Measurements from ENCODE around the gene TMED10. TPM values are rescaled to one million over a fixed set of nuclear protein-coding genes. Genes with fewer than 3 reads are reported as not detected.

TMED10 gene
- total RNA-seq, 2 experiments from 2014 or later = 173 to 179 TPM

DNA sequence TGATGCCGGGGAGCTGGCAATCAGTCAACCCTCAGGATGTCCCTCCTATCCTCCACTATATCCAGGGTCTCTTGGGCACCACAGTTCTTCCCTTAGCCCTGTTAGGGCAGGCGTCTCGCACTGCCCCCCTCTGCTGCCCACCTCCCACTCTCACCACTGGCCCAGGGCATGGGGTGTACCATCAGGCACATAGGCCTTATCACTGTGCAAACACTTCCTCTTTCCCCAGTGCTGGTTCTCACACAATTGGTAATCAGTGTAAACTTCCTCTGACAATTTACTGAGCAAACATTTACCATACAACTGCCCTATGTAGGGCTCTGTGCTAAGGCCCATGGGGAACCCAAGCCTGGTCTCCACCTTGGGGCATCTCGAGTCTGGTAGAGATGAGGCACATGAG lies 20.1 kb upstream of the TMED10 start:
- Mint-ChIP-seq H3K27ac (no peak overlapping the region), H3K36me3 (ENCODE audit: low read depth) (no peaks in the 10 kb centered on the region), H3K27me3 (no peaks in the 10 kb centered on the region), H3K4me1 (ENCODE audit: low read depth) (no peaks in the 10 kb centered on the region), H3K4me3 (no peak overlapping the region), H3K9me3 (no peaks in the 10 kb centered on the region)
- intact Hi-C loops (cut with micrococcal nuclease) = no loop called here
- ChIA-PET CTCF (no interaction called here), POLR2A (interaction anchor here (1.2 kb wide), 1 partner anchor 9 kb away, joined by 3 read pairs; no protein-coding TSS in a partner anchor)
- ATAC-seq (no peak), DNase-seq (no peak)
- TF ChIP-seq, protein P1, sequence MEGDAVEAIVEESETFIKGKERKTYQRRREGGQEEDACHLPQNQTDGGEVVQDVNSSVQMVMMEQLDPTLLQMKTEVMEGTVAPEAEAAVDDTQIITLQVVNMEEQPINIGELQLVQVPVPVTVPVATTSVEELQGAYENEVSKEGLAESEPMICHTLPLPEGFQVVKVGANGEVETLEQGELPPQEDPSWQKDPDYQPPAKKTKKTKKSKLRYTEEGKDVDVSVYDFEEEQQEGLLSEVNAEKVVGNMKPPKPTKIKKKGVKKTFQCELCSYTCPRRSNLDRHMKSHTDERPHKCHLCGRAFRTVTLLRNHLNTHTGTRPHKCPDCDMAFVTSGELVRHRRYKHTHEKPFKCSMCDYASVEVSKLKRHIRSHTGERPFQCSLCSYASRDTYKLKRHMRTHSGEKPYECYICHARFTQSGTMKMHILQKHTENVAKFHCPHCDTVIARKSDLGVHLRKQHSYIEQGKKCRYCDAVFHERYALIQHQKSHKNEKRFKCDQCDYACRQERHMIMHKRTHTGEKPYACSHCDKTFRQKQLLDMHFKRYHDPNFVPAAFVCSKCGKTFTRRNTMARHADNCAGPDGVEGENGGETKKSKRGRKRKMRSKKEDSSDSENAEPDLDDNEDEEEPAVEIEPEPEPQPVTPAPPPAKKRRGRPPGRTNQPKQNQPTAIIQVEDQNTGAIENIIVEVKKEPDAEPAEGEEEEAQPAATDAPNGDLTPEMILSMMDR (IDR thresholded peaks at IDR 0.05) = no peak

DNA sequence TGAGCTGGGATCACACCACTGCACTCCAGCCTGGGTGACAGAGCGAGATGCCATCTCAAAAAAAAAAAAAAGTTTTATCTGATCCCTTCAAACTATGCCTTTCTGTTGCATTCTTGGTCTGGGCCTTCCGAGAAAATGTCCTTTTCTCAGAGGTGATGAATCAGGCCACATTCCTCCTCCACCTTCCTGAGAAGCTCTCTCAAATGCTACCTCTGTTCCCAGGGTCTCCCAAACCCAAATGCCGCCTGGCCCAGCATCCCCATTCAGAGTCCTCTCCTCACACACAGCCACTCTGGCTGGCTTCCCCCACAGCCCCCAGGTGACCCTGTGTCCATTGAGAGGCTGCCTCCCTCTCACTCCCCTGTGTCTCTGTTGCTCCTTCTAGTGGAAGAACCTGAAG lies 19.7 kb upstream of the TMED10 start:
- CTCF ChIA-PET = interaction anchor here (0.9 kb wide), 1 partner anchor 98 kb away, joined by 3 read pairs; no protein-coding TSS in a partner anchor
- Mint-ChIP-seq H3K27ac (no peak overlapping the region), H3K27me3 (no peaks in the 10 kb centered on the region), H3K4me3 (no peak overlapping the region), H3K36me3 (ENCODE audit: low read depth) (no peaks in the 10 kb centered on the region), H3K4me1 (ENCODE audit: low read depth) (no peaks in the 10 kb centered on the region), H3K9me3 (no peaks in the 10 kb centered on the region)
- TF ChIP-seq, protein P1 (IDR thresholded peaks at IDR 0.05) = no peak
- DNase-seq (no peak), ATAC-seq (no peak)
- POLR2A ChIA-PET = interaction anchor here (1.2 kb wide), 1 partner anchor 9 kb away, joined by 3 read pairs; no protein-coding TSS in a partner anchor
- intact Hi-C loops (cut with micrococcal nuclease) = no loop called here

DNA sequence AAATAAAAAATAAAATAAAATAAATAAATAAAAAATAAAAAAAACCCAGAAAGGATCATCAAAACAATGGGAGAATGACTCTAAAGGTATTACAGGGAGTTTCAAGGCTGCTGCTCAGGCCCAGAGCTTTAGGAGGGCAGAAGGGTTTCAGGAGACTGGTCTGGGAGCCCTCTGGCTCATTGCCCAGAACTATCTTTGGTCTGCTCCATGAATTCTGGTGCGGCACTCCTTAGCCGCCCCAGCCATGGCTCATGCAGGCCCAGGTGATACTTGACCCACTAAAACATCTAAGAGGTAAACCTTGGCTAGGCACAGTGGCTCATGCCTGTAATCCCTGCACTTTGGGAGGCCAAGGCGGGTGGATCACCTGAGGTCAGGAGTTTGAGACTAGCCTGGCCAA lies 14.7 kb upstream of the TMED10 start:
- DNase-seq (no peak), ATAC-seq (no peak)
- Mint-ChIP-seq H3K4me3 (no peak overlapping the region), H3K27me3 (peaks cover 5% of the 10 kb centered on the region), H3K9me3 (no peaks in the 10 kb centered on the region), H3K36me3 (ENCODE audit: low read depth) (no peaks in the 10 kb centered on the region), H3K4me1 (ENCODE audit: low read depth) (peaks cover 2% of the 10 kb centered on the region), H3K27ac (no peak overlapping the region)
- intact Hi-C loops (cut with micrococcal nuclease) = no loop called here
- TF ChIP-seq, protein P1 (IDR thresholded peaks at IDR 0.05) = no peak
- ChIA-PET POLR2A (no interaction called here), CTCF (no interaction called here)

DNA sequence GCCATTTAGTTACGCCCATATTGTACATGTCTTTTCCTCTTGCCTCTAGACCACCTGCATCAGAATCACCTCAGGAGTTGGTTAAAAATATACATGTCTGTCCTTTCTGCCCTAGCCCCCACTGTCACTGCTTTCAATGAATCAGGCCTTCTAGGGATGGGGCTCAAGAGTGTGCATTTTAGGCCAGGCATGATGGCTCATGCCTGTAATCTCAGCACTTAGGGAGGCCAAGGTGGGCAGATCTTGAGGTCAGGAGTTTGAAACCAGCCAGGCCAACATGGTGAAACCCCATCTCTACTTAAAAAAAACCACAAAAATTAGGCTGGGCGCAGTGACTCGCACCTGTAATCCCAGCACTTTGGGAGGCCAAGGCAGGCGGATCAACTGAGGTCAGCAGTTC lies 13.6 kb upstream of the TMED10 start:
- POLR2A ChIA-PET = no interaction called here
- CTCF ChIA-PET = no interaction called here
- Mint-ChIP-seq H3K36me3 (ENCODE audit: low read depth) (no peaks in the 10 kb centered on the region), H3K9me3 (no peaks in the 10 kb centered on the region), H3K4me3 (no peak overlapping the region), H3K27ac (no peak overlapping the region), H3K27me3 (peaks cover 5% of the 10 kb centered on the region), H3K4me1 (ENCODE audit: low read depth) (peaks cover 4% of the 10 kb centered on the region)
- no peak for DNase-seq
- TF ChIP-seq, protein P1 (IDR thresholded peaks at IDR 0.05) = no peak
- no peak for ATAC-seq
- intact Hi-C loops (cut with micrococcal nuclease) = no loop called here

DNA sequence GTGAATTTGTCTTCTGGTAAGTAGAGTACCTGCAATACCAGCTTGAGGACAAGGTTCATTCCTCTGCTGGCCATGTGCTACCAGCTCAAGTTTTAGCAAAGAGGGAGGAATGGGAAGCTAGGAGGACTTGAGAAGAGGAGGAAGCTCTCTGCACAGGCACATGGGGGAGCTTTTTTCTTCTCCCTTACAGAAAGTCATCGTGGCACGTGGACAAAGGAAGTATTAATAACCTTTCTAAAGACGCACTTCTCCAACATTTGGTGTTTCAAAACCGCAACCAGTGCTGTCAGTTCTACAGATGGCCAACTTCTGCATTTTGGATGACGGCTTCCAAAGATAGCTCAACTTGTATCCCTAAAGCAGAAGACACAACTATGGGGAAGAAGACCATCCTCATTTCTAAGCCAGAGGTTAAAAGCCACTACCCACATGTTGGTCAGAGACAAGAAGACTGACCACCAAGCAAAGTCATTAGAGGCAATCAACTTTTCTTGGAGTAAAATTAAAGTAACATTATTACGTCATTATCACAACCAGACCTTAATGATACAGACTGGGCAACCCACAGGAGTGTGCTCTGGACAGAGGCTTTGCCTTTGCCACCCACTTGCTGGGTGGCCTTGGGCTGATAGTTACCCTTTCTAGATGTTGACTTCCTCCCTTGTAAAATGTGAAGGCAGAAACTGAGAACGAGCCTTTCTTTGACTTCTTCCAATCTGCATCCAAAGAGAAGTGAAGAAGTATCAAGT lies 12.3 kb upstream of the TMED10 start:
- intact Hi-C loops (cut with micrococcal nuclease) = no loop called here
- H3K27ac Mint-ChIP-seq = no peak overlapping the region
- H3K4me1 Mint-ChIP-seq (ENCODE audit: low read depth) = peaks cover 7% of the 10 kb centered on the region
- ChIA-PET CTCF (no interaction called here), POLR2A (no interaction called here)
- ATAC-seq (no peak), DNase-seq (no peak)
- H3K27me3 Mint-ChIP-seq = peaks cover 5% of the 10 kb centered on the region
- TF ChIP-seq, protein P1 (IDR thresholded peaks at IDR 0.05) = no peak
- H3K4me3 Mint-ChIP-seq = no peak overlapping the region
- H3K9me3 Mint-ChIP-seq = no peaks in the 10 kb centered on the region
- H3K36me3 Mint-ChIP-seq (ENCODE audit: low read depth) = no peaks in the 10 kb centered on the region
